GM12873 (cell line): ENCODE measurements around the gene CORO7.

ENCODE experiments used
- CTCF ChIP-seq: IDR thresholded peaks from 2 replicates; pipeline ENCODE4 v1.5.1; 2012; ENCODE audit warnings: low read depth, mild to moderate bottlenecking, moderate library complexity, low read length, control low read depth; ENCODE audit not compliant: insufficient read depth; ENCODE audit errors: missing control alignments

Gene CORO7

GRCh38 chr16:4358831-4359561 is 57.4 kb downstream of the CORO7 start:
- peak; percentile 87 for TF ChIP-seq CTCF

GRCh38 chr16:4358236-4358635 is 58.2 kb downstream of the CORO7 start:
- TF ChIP-seq CTCF: no peak

- no peak for TF ChIP-seq CTCF
Observed at GRCh38 chr16:4356820-4357219, 59.6 kb downstream of the CORO7 start.

GRCh38 chr16:4354512-4355409 is 61.6 kb downstream of the CORO7 start:
- no peak for TF ChIP-seq CTCF

GRCh38 chr16:4353675-4354074 is 62.7 kb downstream of the CORO7 start:
- no peak for TF ChIP-seq CTCF

- TF ChIP-seq CTCF: no peak
Observed at GRCh38 chr16:4352843-4353242, 63.6 kb downstream of the CORO7 start.

GRCh38 chr16:4351880-4352279 is 64.5 kb downstream of the CORO7 start:
- TF ChIP-seq CTCF: no peak
